NCI-H1694 (cell line): ENCODE measurements around the gene NSD1.
"Not testable (repeated sequence)": the region's sequence is repeated elsewhere in the genome, so short reads cannot be mapped to it uniquely, and the experiment has no call there.

Experiments
- DNase-seq: peaks from one replicate; lab custom pipeline; 2025; lab: John Stamatoyannopoulos, UW

NSD1 gene

GRCh38 chr5:177232358-177232757 lies 98.8 kb downstream of the NSD1 start:
- no peak for DNase-seq

- no peak for DNase-seq
These were observed 99.2 kb downstream of the NSD1 start for GRCh38 chr5:177232761-177233160.

GRCh38 chr5:177233206-177233605 lies 99.6 kb downstream of the NSD1 start:
- DNase-seq, result no peak

GRCh38 chr5:177233802-177234201 lies 100.2 kb downstream of the NSD1 start:
- DNase-seq, result no peak

- no peak for DNase-seq
These were observed 101.3 kb downstream of the NSD1 start for GRCh38 chr5:177234841-177235240.

GRCh38 chr5:177241768-177242167 lies 108.2 kb downstream of the NSD1 start:
- DNase-seq, result no peak

- DNase-seq, result no peak
These were observed 108.7 kb downstream of the NSD1 start for GRCh38 chr5:177242304-177242703.

GRCh38 chr5:177249761-177250537 lies 116.4 kb downstream of the NSD1 start:
- DNase-seq, result no peak

GRCh38 chr5:177253252-177253651 lies 119.7 kb downstream of the NSD1 start:
- no peak for DNase-seq

- DNase-seq, result no peak
These were observed 122.7 kb downstream of the NSD1 start for GRCh38 chr5:177256296-177256695.

- DNase-seq, result not testable (repeated sequence)
These were observed 125.1 kb downstream of the NSD1 start for GRCh38 chr5:177258711-177259110.

- no peak for DNase-seq
These were observed 127.4 kb downstream of the NSD1 start for GRCh38 chr5:177260961-177261360.

- DNase-seq, result no peak
These were observed 127.9 kb downstream of the NSD1 start for GRCh38 chr5:177261510-177261909.

GRCh38 chr5:177264178-177264577 lies 130.6 kb downstream of the NSD1 start:
- DNase-seq, result no peak

GRCh38 chr5:177265395-177265794 lies 131.8 kb downstream of the NSD1 start:
- no peak for DNase-seq

GRCh38 chr5:177269232-177269895 lies 135.8 kb downstream of the NSD1 start:
- no peak for DNase-seq

- DNase-seq, result no peak
These were observed 136.4 kb downstream of the NSD1 start for GRCh38 chr5:177269976-177270375.

- no peak for DNase-seq
These were observed 137.1 kb downstream of the NSD1 start for GRCh38 chr5:177270653-177271052.

GRCh38 chr5:177271113-177271512 lies 137.5 kb downstream of the NSD1 start:
- no peak for DNase-seq

- no peak for DNase-seq
These were observed 142.3 kb downstream of the NSD1 start for GRCh38 chr5:177275883-177276282.

- no peak for DNase-seq
These were observed 143.3 kb downstream of the NSD1 start for GRCh38 chr5:177276886-177277285.

- no peak for DNase-seq
These were observed 154.6 kb downstream of the NSD1 start for GRCh38 chr5:177288191-177288590.

GRCh38 chr5:177290816-177291596 lies 157.4 kb downstream of the NSD1 start:
- DNase-seq, result no peak
